Upper lobe of left lung (tissue), 6 donors: Measurements from ENCODE around the gene CABLES2. TPM values are rescaled to one million over a fixed set of nuclear protein-coding genes. Genes with fewer than 3 reads are reported as not detected.

Source experiments
- ATAC-seq, 2 donors: fragments of 200-7000 bp; cut with Tn5 transposase; one replicate each; pipeline ENCODE4 v1.9.1; 2022; ENCODE audit warnings: mild to moderate bottlenecking in 2 of 2, moderate library complexity in 2 of 2; ENCODE audit not compliant: low FRiP score in 2 of 2
- DNase-seq, 2 donors: peaks; one replicate each; pipeline ENCODE4 v3.0.0-alpha.2; 2019 to 2020
- H3K27ac ChIP-seq, 4 donors: fragments of 200-600 bp; sonication (generic); one replicate each; pipeline ENCODE4 v1.5.1; 2016 to 2019
- H3K27me3 ChIP-seq, 4 donors: fragments of 200-600 bp; sonication (generic); one replicate each; pipeline ENCODE4 v1.5.1; 2017 to 2019
- H3K36me3 ChIP-seq, 4 donors: fragments of 200-600 bp; sonication (generic); one replicate each; pipeline ENCODE4 v1.5.1; 2016 to 2019
- H3K4me1 ChIP-seq, 4 donors: fragments of 200-600 bp; sonication (generic); one replicate each; pipeline ENCODE4 v1.5.1; 2018 to 2019
- H3K4me3 ChIP-seq, 4 donors: fragments of 200-600 bp; sonication (generic); one replicate each; pipeline ENCODE4 v1.5.1; 2017 to 2019; ENCODE audit warnings: mild to moderate bottlenecking in 2 of 4, moderate library complexity in 1 of 4
- H3K9me3 ChIP-seq, 4 donors: fragments of 200-600 bp; sonication (generic); one replicate each; pipeline ENCODE4 v1.5.1; 2018 to 2019
- EP300 ChIP-seq, 4 donors: sonication (generic); formaldehyde crosslinking; IDR thresholded peaks; one replicate each; pipeline ENCODE4 v1.5.1; 2017; ENCODE audit warnings: antibody characterized with exemption in 4 of 4, control low read depth in 2 of 4
- POLR2A ChIP-seq, 4 donors: fragments of 450-650 bp; IDR thresholded peaks; one replicate each; pipeline ENCODE4 v1.5.1; 2016 to 2017; ENCODE audit warnings: antibody characterized with exemption in 4 of 4, mild to moderate bottlenecking in 2 of 4
- POLR2AphosphoS5 ChIP-seq, 2 donors: sonication (generic); formaldehyde crosslinking; IDR thresholded peaks; one replicate each; pipeline ENCODE4 v1.5.1; 2017; ENCODE audit warnings: antibody characterized with exemption in 2 of 2
- WGBS, 2 donors: methylation state at CpG; one replicate each; pipeline ENCODE4 v1.1.5; 2017 to 2018; 5-methylcytosine and 5-hydroxymethylcytosine counted together
- total RNA-seq, 6 donors: library from RNA; depleted of rRNA in 4 of 6; stranded (reverse); fragments of >200 nt in 4 of 6; gene quantifications; one replicate each; pipeline versions ENCODE4 v1.1.0 to v1.2.1, GENCODE V29; 2016 to 2021
- TF ChIP-seq, protein P1 (sequence below), 6 experiments: fragments of 450-650 bp in 4 of 6; fragments of 200-600 bp in 2 of 6; sonication (generic) in 2 of 6; IDR thresholded peaks; one replicate each; pipeline ENCODE4 v1.5.1; 2016 to 2019; ENCODE audit warnings: antibody characterized with exemption in 6 of 6
- donor health status: DM: no; HTN: no; CAD: no; lungs with moderate emphysema.
- donor health status: DM: no; HTN: yes; CAD: no; lungs with severe emphysema.

Gene CABLES2
- total RNA-seq, 6 donors from 2014 or later, result 2.2 to 5.2 (median 4.0) TPM

DNA sequence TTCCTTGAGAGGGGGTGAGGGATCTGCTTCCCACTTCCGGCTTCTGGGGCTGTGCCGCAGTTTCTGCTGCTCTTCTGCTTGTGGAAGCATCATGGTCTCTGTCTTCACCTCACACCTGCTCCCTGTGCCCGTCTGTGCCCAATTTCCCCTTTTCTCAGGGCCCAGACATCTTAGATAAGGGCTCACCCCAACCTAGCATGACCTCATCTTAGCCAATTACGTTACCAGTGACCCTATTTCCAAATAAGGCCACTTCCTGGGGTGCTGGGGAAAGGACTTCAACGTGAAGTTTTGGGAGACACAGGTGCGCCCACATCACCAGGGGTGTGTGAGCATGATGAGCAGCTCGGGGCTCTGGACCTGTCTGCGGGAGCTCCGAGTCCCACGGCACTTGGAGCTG lies 41.0 kb upstream of the CABLES2 start:
- Histone ChIP-seq H3K27me3 (peaks cover 0 to 13% (median 0%) of the 10 kb centered on the region in 4 donors), H3K9me3 (no peaks in the 10 kb centered on the region), H3K36me3 (no peaks in the 10 kb centered on the region), H3K27ac (no peak overlapping the region), H3K4me3 (no peak overlapping the region), H3K4me1 (no peaks in the 10 kb centered on the region)
- DNase-seq (no peak), ATAC-seq (no peak)
- 70 to 71% methylated on average over 10 of the region's 10 CpGs for WGBS, 2 donors
- no peak for TF ChIP-seq POLR2A (IDR thresholded peaks at IDR 0.05)
- TF ChIP-seq POLR2AphosphoS5 (IDR thresholded peaks at IDR 0.05), result no peak
- TF ChIP-seq, protein P1, sequence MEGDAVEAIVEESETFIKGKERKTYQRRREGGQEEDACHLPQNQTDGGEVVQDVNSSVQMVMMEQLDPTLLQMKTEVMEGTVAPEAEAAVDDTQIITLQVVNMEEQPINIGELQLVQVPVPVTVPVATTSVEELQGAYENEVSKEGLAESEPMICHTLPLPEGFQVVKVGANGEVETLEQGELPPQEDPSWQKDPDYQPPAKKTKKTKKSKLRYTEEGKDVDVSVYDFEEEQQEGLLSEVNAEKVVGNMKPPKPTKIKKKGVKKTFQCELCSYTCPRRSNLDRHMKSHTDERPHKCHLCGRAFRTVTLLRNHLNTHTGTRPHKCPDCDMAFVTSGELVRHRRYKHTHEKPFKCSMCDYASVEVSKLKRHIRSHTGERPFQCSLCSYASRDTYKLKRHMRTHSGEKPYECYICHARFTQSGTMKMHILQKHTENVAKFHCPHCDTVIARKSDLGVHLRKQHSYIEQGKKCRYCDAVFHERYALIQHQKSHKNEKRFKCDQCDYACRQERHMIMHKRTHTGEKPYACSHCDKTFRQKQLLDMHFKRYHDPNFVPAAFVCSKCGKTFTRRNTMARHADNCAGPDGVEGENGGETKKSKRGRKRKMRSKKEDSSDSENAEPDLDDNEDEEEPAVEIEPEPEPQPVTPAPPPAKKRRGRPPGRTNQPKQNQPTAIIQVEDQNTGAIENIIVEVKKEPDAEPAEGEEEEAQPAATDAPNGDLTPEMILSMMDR (IDR thresholded peaks at IDR 0.05), result no peak
- no peak for TF ChIP-seq EP300 (IDR thresholded peaks at IDR 0.05)

DNA sequence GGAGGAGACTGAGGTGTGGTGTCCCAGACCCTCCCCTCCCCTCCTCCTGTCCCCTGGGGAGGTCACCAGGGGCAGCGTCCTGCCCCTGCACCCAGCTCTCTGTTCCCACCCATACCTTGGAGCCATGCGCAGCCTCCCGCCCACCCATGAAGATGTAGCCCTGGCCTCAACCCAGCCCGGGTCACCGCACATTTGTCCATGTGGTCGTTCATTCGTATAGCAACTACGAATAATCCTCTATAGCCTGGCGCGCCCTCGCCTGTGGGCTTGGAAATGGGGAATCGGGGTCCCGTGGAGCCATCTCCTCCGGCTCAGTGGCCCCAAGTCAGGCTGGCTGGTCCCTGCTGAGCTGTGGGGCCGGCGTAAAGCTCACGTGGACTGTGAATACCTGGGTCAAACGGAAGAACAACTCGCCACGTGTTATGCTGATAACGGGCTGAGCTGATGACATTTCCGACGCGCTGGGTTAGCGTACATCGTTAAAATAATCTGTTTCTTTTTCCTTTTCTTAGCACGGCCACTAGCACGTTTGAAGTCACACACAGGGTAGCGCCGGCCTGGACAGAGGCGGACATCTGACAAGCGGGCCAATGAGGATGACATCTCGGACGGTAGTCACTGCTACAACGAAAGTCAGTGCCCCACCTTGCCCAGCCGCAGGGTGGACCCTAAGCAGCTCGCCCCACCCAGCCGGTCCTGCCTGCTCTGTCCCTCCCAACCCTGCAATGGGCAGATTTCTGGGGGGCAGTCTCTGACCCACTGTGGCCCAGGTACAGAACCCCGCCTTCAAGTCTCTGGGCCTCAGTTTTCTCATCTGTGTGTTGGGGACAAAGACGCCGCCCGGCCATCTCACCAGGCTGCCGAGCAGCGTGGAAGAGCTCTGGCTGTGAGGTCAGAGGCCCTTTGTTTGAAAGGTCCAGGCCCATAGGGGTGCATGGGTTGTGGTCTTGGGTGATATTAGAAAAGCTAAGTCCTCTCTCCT lies 40.1 kb upstream of the CABLES2 start:
- no peak overlapping the region for H3K27ac ChIP-seq
- DNase-seq (peak in 1 of 2 donors; percentile 52), ATAC-seq (no peak)
- no peak overlapping the region for H3K4me3 ChIP-seq
- no peaks in the 10 kb centered on the region for H3K9me3 ChIP-seq
- TF ChIP-seq EP300 (IDR thresholded peaks at IDR 0.05) (no peak), POLR2A (IDR thresholded peaks at IDR 0.05) (no peak), POLR2AphosphoS5 (IDR thresholded peaks at IDR 0.05) (no peak)
- 85% methylated on average over 41 to 44 of the region's 44 CpGs for WGBS, 2 donors
- no peaks in the 10 kb centered on the region for H3K4me1 ChIP-seq
- H3K27me3 ChIP-seq, result peaks cover 0 to 7% (median 0%) of the 10 kb centered on the region in 4 donors
- no peaks in the 10 kb centered on the region for H3K36me3 ChIP-seq

DNA sequence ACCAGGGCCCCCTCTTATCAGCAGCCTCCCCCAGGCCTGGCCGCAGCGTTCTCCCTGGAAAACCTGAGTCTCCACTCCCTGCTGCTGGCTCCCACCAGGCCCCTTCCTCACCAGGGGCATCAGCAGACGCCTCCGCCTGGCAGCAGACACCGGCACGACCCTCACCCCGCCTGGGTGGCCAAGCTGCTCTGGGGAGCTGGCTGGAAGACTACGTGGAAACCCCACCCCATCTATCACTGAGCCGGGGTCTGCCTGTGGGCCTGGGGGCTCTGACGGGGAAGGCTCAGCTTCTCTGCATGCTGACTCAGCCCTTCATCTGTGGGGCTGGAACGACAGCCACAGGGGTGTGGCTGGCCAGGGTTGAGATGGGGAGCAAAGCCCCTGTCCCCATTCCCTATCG lies 39.4 kb upstream of the CABLES2 start:
- H3K4me1 ChIP-seq, result no peaks in the 10 kb centered on the region
- TF ChIP-seq POLR2A (IDR thresholded peaks at IDR 0.05) (no peak), EP300 (IDR thresholded peaks at IDR 0.05) (no peak), POLR2AphosphoS5 (IDR thresholded peaks at IDR 0.05) (no peak)
- TF ChIP-seq, protein P1 (IDR thresholded peaks at IDR 0.05), result no peak
- no peak for ATAC-seq
- no peaks in the 10 kb centered on the region for H3K36me3 ChIP-seq
- H3K4me3 ChIP-seq, result no peak overlapping the region
- 33 to 53% methylated on average over 2 to 12 of the region's 12 CpGs for WGBS, 2 donors
- DNase-seq, result peak in 1 of 2 donors; percentile 57
- H3K9me3 ChIP-seq, result no peaks in the 10 kb centered on the region
- H3K27me3 ChIP-seq, result peaks cover 0 to 7% (median 0%) of the 10 kb centered on the region in 4 donors
- no peak overlapping the region for H3K27ac ChIP-seq

DNA sequence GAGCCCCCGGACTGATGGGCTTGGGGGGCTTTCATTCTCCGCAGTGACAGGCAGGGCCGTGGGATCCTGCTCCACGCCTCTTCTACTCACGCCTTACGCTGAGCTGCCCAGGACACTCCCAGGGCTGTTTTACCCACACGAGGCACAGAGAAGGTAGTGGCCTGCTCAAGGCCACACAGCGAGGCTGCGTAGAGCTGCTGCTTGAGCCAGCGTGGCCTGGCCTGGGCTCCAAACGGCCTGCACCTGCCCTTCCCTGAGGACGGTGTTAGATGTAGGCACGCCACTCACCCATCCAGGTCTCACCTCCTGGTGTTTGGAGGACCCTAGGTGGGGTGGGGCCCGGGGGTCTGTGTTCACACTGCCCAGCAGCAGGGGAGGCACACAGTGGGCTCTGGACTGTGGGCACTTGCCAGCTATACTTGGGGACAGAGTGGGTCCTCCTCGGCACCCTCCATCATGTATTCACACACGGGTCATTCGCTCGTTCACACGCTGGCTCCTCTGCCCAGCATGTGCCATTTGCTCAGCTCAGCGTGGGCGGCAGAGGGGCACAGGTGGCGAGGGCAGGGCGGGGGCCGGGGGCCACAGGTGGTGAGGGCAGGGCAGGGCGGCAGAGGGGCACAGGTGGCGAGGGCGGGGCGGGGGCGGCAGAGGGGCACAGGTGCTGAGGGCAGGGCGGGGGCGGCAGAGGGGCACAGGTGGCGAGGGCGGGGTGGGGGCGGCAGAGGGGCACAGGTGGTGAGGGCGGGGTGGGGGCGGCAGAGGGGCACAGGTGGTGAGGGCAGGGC lies 38.7 kb upstream of the CABLES2 start:
- Histone ChIP-seq H3K4me1 (no peaks in the 10 kb centered on the region), H3K27ac (no peak overlapping the region), H3K9me3 (no peaks in the 10 kb centered on the region), H3K4me3 (no peak overlapping the region), H3K36me3 (no peaks in the 10 kb centered on the region), H3K27me3 (peaks cover 0 to 7% (median 0%) of the 10 kb centered on the region in 4 donors)
- WGBS, 2 donors, result 87 to 91% methylated on average over 11 to 27 of the region's 36 CpGs
- ATAC-seq, result no peak
- no peak for TF ChIP-seq EP300 (IDR thresholded peaks at IDR 0.05)
- no peak for TF ChIP-seq POLR2A (IDR thresholded peaks at IDR 0.05)
- DNase-seq, result peak in 1 of 2 donors; percentile 83

DNA sequence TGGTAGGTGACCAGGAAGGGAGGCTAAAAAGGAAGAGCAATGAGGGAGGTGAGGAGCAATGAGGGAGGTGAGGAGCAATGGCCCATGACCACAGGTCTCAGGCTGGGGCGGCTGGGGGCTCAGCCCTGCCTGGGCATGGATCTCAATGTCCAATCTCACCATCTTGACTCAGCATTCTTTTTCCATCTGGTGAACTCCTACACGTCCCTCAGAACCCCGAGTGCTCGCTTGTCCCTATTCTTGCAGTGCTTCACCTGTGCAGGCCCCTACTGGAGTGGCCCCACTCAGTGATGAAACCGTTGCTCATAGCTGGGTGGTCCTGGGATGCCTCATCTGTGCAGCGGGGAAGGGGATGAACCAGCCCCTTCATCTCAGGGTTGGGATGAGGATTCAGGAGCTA lies 37.2 kb upstream of the CABLES2 start:
- no peaks in the 10 kb centered on the region for H3K36me3 ChIP-seq
- ATAC-seq, result no peak
- WGBS, 2 donors, result 93 to 97% methylated on average over 6 of the region's 6 CpGs
- peaks cover 0 to 7% (median 0%) of the 10 kb centered on the region in 4 donors for H3K27me3 ChIP-seq
- H3K4me3 ChIP-seq, result no peak overlapping the region
- H3K27ac ChIP-seq, result no peak overlapping the region
- no peaks in the 10 kb centered on the region for H3K4me1 ChIP-seq
- TF ChIP-seq, protein P1 (IDR thresholded peaks at IDR 0.05), result no peak
- TF ChIP-seq POLR2AphosphoS5 (IDR thresholded peaks at IDR 0.05) (no peak), POLR2A (IDR thresholded peaks at IDR 0.05) (no peak), EP300 (IDR thresholded peaks at IDR 0.05) (no peak)
- H3K9me3 ChIP-seq, result no peaks in the 10 kb centered on the region
- DNase-seq, result peak in 1 of 2 donors; percentile 21
